ENCODE data around the gene FHDC1. TPM values are rescaled to one million over a fixed set of nuclear protein-coding genes. Genes with fewer than 3 reads are reported as not detected.

The FHDC1 gene
- total RNA-seq, 1 experiment from 2014 or later, result 0.95 TPM

- Histone ChIP-seq H3K4me3 (ENCODE audit: low read length) (no peak overlapping the region), H3K4me2 (ENCODE audit: low read length) (no peak overlapping the region), H3K4me1 (ENCODE audit: insufficient read depth, low read length) (peaks cover 10% of the 10 kb centered on the region), H3K27me3 (ENCODE audit: low read length) (no peaks in the 10 kb centered on the region), H3K9ac (ENCODE audit: low read length) (no peak overlapping the region), H3K79me2 (ENCODE audit: low read length) (no peaks in the 10 kb centered on the region), H3K9me2 (replicated peaks; ENCODE audit: low read length) (no peaks in the 10 kb centered on the region), H2AFZ (ENCODE audit: low read length) (no peak overlapping the region), H3K9me3 (ENCODE audit: low read length) (no peaks in the 10 kb centered on the region), H3K27ac (ENCODE audit: low read length) (no peak overlapping the region), H4K20me1 (ENCODE audit: low read length) (no peaks in the 10 kb centered on the region), H3F3A (ENCODE audit: low read length, unreplicated experiment) (no peaks in the 10 kb centered on the region), H3K36me3 (ENCODE audit: low read depth, low read length) (no peaks in the 10 kb centered on the region)
- no peak for ATAC-seq
- DNase-seq, result no peak
- BruUV-seq (replicated peaks), result no TSS peak
- POLR2A ChIA-PET (ENCODE audit: unreplicated experiment), result no interaction called here
- CTCF ChIA-PET, result no interaction called here
- intact Hi-C loops (cut with micrococcal nuclease), result loop anchor here (10.0 kb wide), 1 partner anchor 120 kb away; no protein-coding TSS in a partner anchor
- TF ChIP-seq CTCF (conservative IDR thresholded peaks at IDR 0.05; ENCODE audit: low read depth, low read length), result no peak
- no peak for TF ChIP-seq EZH2 (IDR thresholded peaks at IDR 0.05; ENCODE audit: low read length, unreplicated experiment)
- no peak for TF ChIP-seq EZH2phosphoT487 (IDR thresholded peaks at IDR 0.05; ENCODE audit: borderline replicate concordance, low read length)
Measured at GRCh38 chr4:152964335-152964734, 28.2 kb downstream of the FHDC1 start.

- Histone ChIP-seq H3K4me3 (ENCODE audit: low read length) (no peak overlapping the region), H3K4me2 (ENCODE audit: low read length) (no peak overlapping the region), H2AFZ (ENCODE audit: low read length) (no peak overlapping the region), H3K79me2 (ENCODE audit: low read length) (no peaks in the 10 kb centered on the region), H3K36me3 (ENCODE audit: low read depth, low read length) (no peaks in the 10 kb centered on the region), H3F3A (ENCODE audit: low read length, unreplicated experiment) (peaks cover 4% of the 10 kb centered on the region), H3K9me2 (replicated peaks; ENCODE audit: low read length) (no peaks in the 10 kb centered on the region), H4K20me1 (ENCODE audit: low read length) (no peaks in the 10 kb centered on the region), H3K4me1 (ENCODE audit: insufficient read depth, low read length) (peaks cover 22% of the 10 kb centered on the region), H3K27me3 (ENCODE audit: low read length) (no peaks in the 10 kb centered on the region), H3K9me3 (ENCODE audit: low read length) (no peaks in the 10 kb centered on the region), H3K9ac (ENCODE audit: low read length) (no peak overlapping the region), H3K27ac (ENCODE audit: low read length) (no peak overlapping the region)
- BruUV-seq (replicated peaks), result no TSS peak
- ChIA-PET CTCF (no interaction called here), POLR2A (ENCODE audit: unreplicated experiment) (no interaction called here)
- no peak for ATAC-seq
- TF ChIP-seq CTCF (conservative IDR thresholded peaks at IDR 0.05; ENCODE audit: low read depth, low read length) (no peak), EZH2phosphoT487 (IDR thresholded peaks at IDR 0.05; ENCODE audit: borderline replicate concordance, low read length) (no peak), EZH2 (IDR thresholded peaks at IDR 0.05; ENCODE audit: low read length, unreplicated experiment) (no peak)
- no peak for DNase-seq
- intact Hi-C loops (cut with micrococcal nuclease), result loop anchor here (10.0 kb wide), 1 partner anchor 119 kb away; no protein-coding TSS in a partner anchor
Measured at GRCh38 chr4:152965611-152966010, 29.5 kb downstream of the FHDC1 start.

GRCh38 chr4:152967907-152968306 lies 31.8 kb downstream of the FHDC1 start:
- Histone ChIP-seq H3F3A (ENCODE audit: low read length, unreplicated experiment) (peaks cover 4% of the 10 kb centered on the region), H3K27me3 (ENCODE audit: low read length) (no peaks in the 10 kb centered on the region), H3K9me2 (replicated peaks; ENCODE audit: low read length) (no peaks in the 10 kb centered on the region), H3K27ac (ENCODE audit: low read length) (no peak overlapping the region), H3K4me3 (ENCODE audit: low read length) (no peak overlapping the region), H4K20me1 (ENCODE audit: low read length) (no peaks in the 10 kb centered on the region), H3K4me2 (ENCODE audit: low read length) (no peak overlapping the region), H3K36me3 (ENCODE audit: low read depth, low read length) (no peaks in the 10 kb centered on the region), H3K9ac (ENCODE audit: low read length) (no peak overlapping the region), H3K4me1 (ENCODE audit: insufficient read depth, low read length) (peaks cover 35% of the 10 kb centered on the region), H3K9me3 (ENCODE audit: low read length) (no peaks in the 10 kb centered on the region), H3K79me2 (ENCODE audit: low read length) (no peaks in the 10 kb centered on the region), H2AFZ (ENCODE audit: low read length) (no peak overlapping the region)
- intact Hi-C loops (cut with micrococcal nuclease), result loop anchor here (10.0 kb wide), 1 partner anchor 117 kb away; no protein-coding TSS in a partner anchor
- ATAC-seq, result no peak
- no peak for TF ChIP-seq EZH2phosphoT487 (IDR thresholded peaks at IDR 0.05; ENCODE audit: borderline replicate concordance, low read length)
- TF ChIP-seq EZH2 (IDR thresholded peaks at IDR 0.05; ENCODE audit: low read length, unreplicated experiment), result no peak
- TF ChIP-seq CTCF (conservative IDR thresholded peaks at IDR 0.05; ENCODE audit: low read depth, low read length), result no peak
- CTCF ChIA-PET, result no interaction called here
- no peak for DNase-seq
- no TSS peak for BruUV-seq (replicated peaks)
- POLR2A ChIA-PET (ENCODE audit: unreplicated experiment), result interaction anchor here (0.8 kb wide), 1 partner anchor 36 kb away, joined by 12 read pairs; no protein-coding TSS in a partner anchor
